Activated CD4-positive, alpha-beta memory T cell treated with anti-CD3 and anti-CD28 coated beads for 36 hours (primary cell): Measurements from ENCODE around the gene PDE8A. TPM values are rescaled to one million over a fixed set of nuclear protein-coding genes. Genes with fewer than 3 reads are reported as not detected.

ENCODE experiments used
- CTCF ChIA-PET: fragments of 350-600 bp; sonication (Branson Sonifier 250); formaldehyde crosslinking; loops from one replicate; lab custom pipeline; 2021; ENCODE audit warnings: antibody characterized with exemption, inconsistent platforms; lab: Charles Lee
- POLR2A ChIA-PET: fragments of 350-600 bp; sonication (Branson Sonifier 250); formaldehyde crosslinking; loops from one replicate; lab custom pipeline; 2021; ENCODE audit warnings: antibody characterized with exemption; lab: Charles Lee
- DNase-seq: peaks from one replicate; pipeline ENCODE4 v3.0.0-alpha.2; 2020
- H3K27ac Mint-ChIP-seq: one replicate; pipeline ENCODE4 v1.8.0; 2021; ENCODE audit warnings: mixed read lengths
- H3K27me3 Mint-ChIP-seq: one replicate; pipeline ENCODE4 v1.8.0; 2021; ENCODE audit warnings: mixed read lengths
- H3K36me3 Mint-ChIP-seq: one replicate; pipeline ENCODE4 v1.8.0; 2021; ENCODE audit warnings: mixed read lengths
- H3K4me1 Mint-ChIP-seq: one replicate; pipeline ENCODE4 v1.8.0; 2021; ENCODE audit warnings: low read depth, mixed read lengths
- H3K4me3 Mint-ChIP-seq: one replicate; pipeline ENCODE4 v1.8.0; 2021; ENCODE audit warnings: mild to moderate bottlenecking, mixed read lengths
- H3K9me3 Mint-ChIP-seq: one replicate; pipeline ENCODE4 v1.8.0; 2021; ENCODE audit warnings: mixed read lengths
- intact Hi-C: fragments of 100-400 bp; cut with micrococcal nuclease; formaldehyde crosslinking; loops from one replicate; pipeline ENCODE4 v1.15.1; 2023
- total RNA-seq, 2 experiments: library from RNA; stranded (reverse); gene quantifications; one replicate each; pipeline ENCODE4 v1.2.3, GENCODE V29; 2021

The PDE8A gene
- total RNA-seq, 2 experiments from 2014 or later = 20.8 to 21.2 TPM

GRCh38 chr15:85086855-85087254, 105.2 kb downstream of the PDE8A start:
- intact Hi-C loops = no loop called here
- Mint-ChIP-seq H3K4me3 (no peak overlapping the region), H3K9me3 (no peaks in the 10 kb centered on the region), H3K27me3 (no peaks in the 10 kb centered on the region), H3K4me1 (no peaks in the 10 kb centered on the region), H3K27ac (no peak overlapping the region), H3K36me3 (peaks cover 23% of the 10 kb centered on the region)
- DNase-seq = no peak
- ChIA-PET CTCF (no interaction called here), POLR2A (no interaction called here)

- ChIA-PET POLR2A (no interaction called here), CTCF (no interaction called here)
- H3K27ac Mint-ChIP-seq = no peak overlapping the region
- no peaks in the 10 kb centered on the region for H3K27me3 Mint-ChIP-seq
- peaks cover 26% of the 10 kb centered on the region for H3K36me3 Mint-ChIP-seq
- intact Hi-C loops = no loop called here
- no peaks in the 10 kb centered on the region for H3K4me1 Mint-ChIP-seq
- no peak for DNase-seq
- H3K4me3 Mint-ChIP-seq = no peak overlapping the region
- no peaks in the 10 kb centered on the region for H3K9me3 Mint-ChIP-seq
Observed at GRCh38 chr15:85088300-85088699, 106.6 kb downstream of the PDE8A start.

GRCh38 chr15:85089929-85090597, 108.4 kb downstream of the PDE8A start:
- no peak overlapping the region for H3K27ac Mint-ChIP-seq
- CTCF ChIA-PET = no interaction called here
- POLR2A ChIA-PET = no interaction called here
- peaks cover 21% of the 10 kb centered on the region for H3K36me3 Mint-ChIP-seq
- no peaks in the 10 kb centered on the region for H3K9me3 Mint-ChIP-seq
- no peak for DNase-seq
- H3K4me3 Mint-ChIP-seq = no peak overlapping the region
- no peaks in the 10 kb centered on the region for H3K27me3 Mint-ChIP-seq
- intact Hi-C loops = no loop called here
- no peaks in the 10 kb centered on the region for H3K4me1 Mint-ChIP-seq

GRCh38 chr15:85091990-85092389, 110.3 kb downstream of the PDE8A start:
- no peak overlapping the region for H3K27ac Mint-ChIP-seq
- intact Hi-C loops = no loop called here
- no peak for DNase-seq
- no peaks in the 10 kb centered on the region for H3K4me1 Mint-ChIP-seq
- ChIA-PET CTCF (no interaction called here), POLR2A (no interaction called here)
- H3K9me3 Mint-ChIP-seq = no peaks in the 10 kb centered on the region
- no peaks in the 10 kb centered on the region for H3K27me3 Mint-ChIP-seq
- no peak overlapping the region for H3K4me3 Mint-ChIP-seq
- H3K36me3 Mint-ChIP-seq = peaks cover 21% of the 10 kb centered on the region

- Mint-ChIP-seq H3K4me3 (no peak overlapping the region), H3K4me1 (no peaks in the 10 kb centered on the region), H3K36me3 (peaks cover 13% of the 10 kb centered on the region), H3K27me3 (no peaks in the 10 kb centered on the region), H3K9me3 (no peaks in the 10 kb centered on the region), H3K27ac (no peak overlapping the region)
- no peak for DNase-seq
- ChIA-PET CTCF (no interaction called here), POLR2A (no interaction called here)
- intact Hi-C loops = no loop called here
Observed at GRCh38 chr15:85094685-85095084, 113.0 kb downstream of the PDE8A start.

- POLR2A ChIA-PET = no interaction called here
- no peaks in the 10 kb centered on the region for H3K9me3 Mint-ChIP-seq
- no peaks in the 10 kb centered on the region for H3K4me1 Mint-ChIP-seq
- CTCF ChIA-PET = no interaction called here
- no peak for DNase-seq
- intact Hi-C loops = no loop called here
- no peak overlapping the region for H3K4me3 Mint-ChIP-seq
- no peak overlapping the region for H3K27ac Mint-ChIP-seq
- peaks cover 11% of the 10 kb centered on the region for H3K36me3 Mint-ChIP-seq
- no peaks in the 10 kb centered on the region for H3K27me3 Mint-ChIP-seq
Observed at GRCh38 chr15:85095566-85095965, 113.9 kb downstream of the PDE8A start.

GRCh38 chr15:85097250-85097649, 115.6 kb downstream of the PDE8A start:
- no peaks in the 10 kb centered on the region for H3K4me1 Mint-ChIP-seq
- H3K4me3 Mint-ChIP-seq = no peak overlapping the region
- no peak for DNase-seq
- peaks cover 11% of the 10 kb centered on the region for H3K36me3 Mint-ChIP-seq
- ChIA-PET POLR2A (no interaction called here), CTCF (no interaction called here)
- H3K27ac Mint-ChIP-seq = no peak overlapping the region
- H3K27me3 Mint-ChIP-seq = no peaks in the 10 kb centered on the region
- intact Hi-C loops = no loop called here
- H3K9me3 Mint-ChIP-seq = no peaks in the 10 kb centered on the region

- Mint-ChIP-seq H3K27me3 (no peaks in the 10 kb centered on the region), H3K9me3 (no peaks in the 10 kb centered on the region), H3K27ac (no peak overlapping the region), H3K4me3 (no peak overlapping the region), H3K36me3 (peaks cover 8% of the 10 kb centered on the region), H3K4me1 (no peaks in the 10 kb centered on the region)
- intact Hi-C loops = no loop called here
- DNase-seq = no peak
- ChIA-PET CTCF (no interaction called here), POLR2A (no interaction called here)
Observed at GRCh38 chr15:85097725-85098124, 116.1 kb downstream of the PDE8A start.

GRCh38 chr15:85099195-85099803, 117.6 kb downstream of the PDE8A start:
- POLR2A ChIA-PET = no interaction called here
- H3K27me3 Mint-ChIP-seq = no peaks in the 10 kb centered on the region
- no peak for DNase-seq
- H3K4me1 Mint-ChIP-seq = no peaks in the 10 kb centered on the region
- CTCF ChIA-PET = no interaction called here
- no peaks in the 10 kb centered on the region for H3K9me3 Mint-ChIP-seq
- intact Hi-C loops = no loop called here
- no peak overlapping the region for H3K27ac Mint-ChIP-seq
- peaks cover 5% of the 10 kb centered on the region for H3K36me3 Mint-ChIP-seq
- H3K4me3 Mint-ChIP-seq = no peak overlapping the region

- Mint-ChIP-seq H3K9me3 (no peaks in the 10 kb centered on the region), H3K27ac (no peak overlapping the region), H3K36me3 (peaks cover 7% of the 10 kb centered on the region), H3K27me3 (no peaks in the 10 kb centered on the region), H3K4me3 (no peak overlapping the region), H3K4me1 (no peaks in the 10 kb centered on the region)
- DNase-seq = no peak
- intact Hi-C loops = no loop called here
- POLR2A ChIA-PET = no interaction called here
- CTCF ChIA-PET = interaction anchor here (0.6 kb wide), 1 partner anchor 214 kb away, joined by 4 read pairs; no protein-coding TSS in a partner anchor
Observed at GRCh38 chr15:85100186-85100937, 118.7 kb downstream of the PDE8A start.

GRCh38 chr15:85104584-85104983, 122.9 kb downstream of the PDE8A start:
- POLR2A ChIA-PET = no interaction called here

GRCh38 chr15:85108136-85108535, 126.5 kb downstream of the PDE8A start:
- CTCF ChIA-PET = no interaction called here

More at GRCh38 chr15:85104584-85104983, 122.9 kb downstream of the PDE8A start:
- CTCF ChIA-PET = no interaction called here
- Mint-ChIP-seq H3K4me3 (no peak overlapping the region), H3K27me3 (no peaks in the 10 kb centered on the region), H3K4me1 (no peaks in the 10 kb centered on the region), H3K36me3 (peaks cover 6% of the 10 kb centered on the region), H3K27ac (no peak overlapping the region), H3K9me3 (no peaks in the 10 kb centered on the region)
- intact Hi-C loops = no loop called here
- DNase-seq = no peak

More at GRCh38 chr15:85108136-85108535, 126.5 kb downstream of the PDE8A start:
- H3K27ac Mint-ChIP-seq = no peak overlapping the region
- POLR2A ChIA-PET = no interaction called here
- H3K27me3 Mint-ChIP-seq = no peaks in the 10 kb centered on the region
- peaks cover 4% of the 10 kb centered on the region for H3K36me3 Mint-ChIP-seq
- H3K4me3 Mint-ChIP-seq = no peak overlapping the region
- H3K9me3 Mint-ChIP-seq = no peaks in the 10 kb centered on the region
- H3K4me1 Mint-ChIP-seq = no peaks in the 10 kb centered on the region
- intact Hi-C loops = no loop called here
- DNase-seq = no peak
